HG02938 (cell line): Measurements from ENCODE around the gene ATP6V1F.

Experiments
- ATAC-seq: cut with Tn5 transposase; IDR thresholded peaks from one replicate; pipeline ENCODE4 v1.9.1; 2021; ENCODE audit warnings: mild to moderate bottlenecking, moderate library complexity; ENCODE audit not compliant: unreplicated experiment

Gene ATP6V1F

DNA sequence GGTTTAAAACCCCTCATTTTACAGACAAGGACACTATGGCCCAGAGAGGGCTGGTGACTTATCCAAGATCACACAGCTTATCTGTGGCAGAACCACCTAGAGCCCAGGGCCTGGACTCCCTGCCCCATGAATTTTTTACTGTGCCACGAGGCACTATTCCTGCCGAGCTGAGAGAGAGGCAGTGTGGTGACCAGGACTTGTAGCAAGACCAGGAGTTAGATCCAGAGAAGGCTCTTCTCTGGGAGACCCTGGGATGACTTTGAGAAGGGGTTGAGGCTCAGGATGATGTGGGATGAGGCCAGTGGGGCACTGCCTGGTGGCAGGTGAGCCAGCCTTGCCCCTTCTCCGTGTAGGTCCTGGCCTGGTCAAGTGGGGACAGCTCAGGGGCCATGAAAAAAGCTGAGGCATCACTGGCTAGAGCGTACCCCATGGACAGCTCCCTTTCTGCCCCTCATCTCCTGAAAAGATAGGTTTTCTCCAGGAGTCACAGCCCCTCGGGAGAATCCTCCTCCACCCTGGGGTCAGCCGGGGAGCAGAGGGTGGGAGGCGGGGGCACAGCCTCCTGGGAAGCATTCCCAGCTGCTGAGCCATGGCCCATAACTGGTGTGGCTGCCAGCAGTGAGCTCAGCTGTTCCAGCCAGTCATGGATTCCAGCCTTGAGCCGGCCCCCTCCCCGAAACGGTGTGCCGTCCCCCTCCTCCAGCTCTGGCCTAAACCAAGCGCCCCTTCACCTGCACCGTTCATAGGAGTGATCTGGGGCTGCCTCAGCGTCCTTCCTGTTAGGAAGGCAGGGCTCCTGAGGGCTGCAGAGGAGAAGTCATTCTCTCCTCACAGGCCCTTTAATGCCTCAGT lies 26.6 kb upstream of the ATP6V1F start:
- no peak for ATAC-seq

DNA sequence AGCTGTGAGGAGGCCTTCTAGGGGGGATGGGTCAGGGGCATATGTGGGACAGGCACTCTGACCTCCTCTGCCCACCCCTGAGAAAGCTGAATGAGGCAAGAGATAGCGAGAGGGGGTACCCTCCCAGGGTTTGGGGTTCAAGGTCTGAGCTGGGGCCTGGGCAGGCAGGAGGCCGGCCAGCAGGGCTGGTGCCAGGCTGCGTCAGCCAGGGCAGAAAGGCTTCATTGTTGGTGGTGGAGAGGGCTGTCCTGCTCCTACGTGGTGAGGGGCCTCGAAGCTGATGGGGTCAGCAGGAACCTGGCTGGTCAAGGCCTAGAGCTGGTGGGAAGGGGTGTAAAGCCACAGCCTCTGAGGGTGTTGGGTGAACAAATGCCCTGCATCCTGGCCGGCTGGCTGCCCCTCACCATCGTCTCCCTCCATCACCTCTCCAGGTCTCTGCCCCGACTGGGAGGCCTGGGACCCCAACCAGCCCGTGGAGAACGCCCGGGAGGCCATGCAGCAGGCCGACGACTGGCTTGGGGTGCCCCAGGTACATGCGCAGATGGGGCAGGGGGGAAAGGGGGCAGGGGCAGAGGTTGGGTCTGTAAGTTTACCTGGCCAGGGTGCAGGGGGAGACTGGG lies 25.8 kb upstream of the ATP6V1F start:
- ATAC-seq = no peak

- no peak for ATAC-seq
Measured at GRCh38 chr7:128837521-128837921, 25.1 kb upstream of the ATP6V1F start.

- ATAC-seq = no peak
Measured at GRCh38 chr7:128838109-128838779, 24.4 kb upstream of the ATP6V1F start.

GRCh38 chr7:128838981-128839731 lies 23.5 kb upstream of the ATP6V1F start:
- ATAC-seq = no peak

DNA sequence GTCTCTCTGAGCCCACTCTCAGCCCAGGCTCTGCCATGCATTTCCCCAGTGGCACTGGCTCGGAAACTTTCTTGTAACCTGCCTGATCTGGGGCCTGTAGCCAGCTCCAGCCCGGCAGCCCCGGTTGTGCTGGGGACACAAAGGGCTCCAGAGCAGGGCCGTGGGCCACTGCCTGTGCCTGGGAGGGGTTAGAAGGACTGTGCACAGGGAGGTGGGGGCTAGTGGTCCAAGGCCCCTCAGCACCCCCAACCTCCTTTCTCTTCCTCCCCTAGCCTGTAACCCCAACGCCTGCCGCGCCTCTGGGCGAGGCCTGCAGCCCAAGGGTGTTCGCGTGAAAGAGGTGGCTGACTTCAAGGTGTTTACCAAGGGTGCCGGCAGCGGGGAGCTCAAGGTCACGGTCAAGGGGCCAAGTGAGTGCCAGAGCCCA lies 22.9 kb upstream of the ATP6V1F start:
- no peak for ATAC-seq

- no peak for ATAC-seq
Measured at GRCh38 chr7:128840326-128841170, 22.1 kb upstream of the ATP6V1F start.

DNA sequence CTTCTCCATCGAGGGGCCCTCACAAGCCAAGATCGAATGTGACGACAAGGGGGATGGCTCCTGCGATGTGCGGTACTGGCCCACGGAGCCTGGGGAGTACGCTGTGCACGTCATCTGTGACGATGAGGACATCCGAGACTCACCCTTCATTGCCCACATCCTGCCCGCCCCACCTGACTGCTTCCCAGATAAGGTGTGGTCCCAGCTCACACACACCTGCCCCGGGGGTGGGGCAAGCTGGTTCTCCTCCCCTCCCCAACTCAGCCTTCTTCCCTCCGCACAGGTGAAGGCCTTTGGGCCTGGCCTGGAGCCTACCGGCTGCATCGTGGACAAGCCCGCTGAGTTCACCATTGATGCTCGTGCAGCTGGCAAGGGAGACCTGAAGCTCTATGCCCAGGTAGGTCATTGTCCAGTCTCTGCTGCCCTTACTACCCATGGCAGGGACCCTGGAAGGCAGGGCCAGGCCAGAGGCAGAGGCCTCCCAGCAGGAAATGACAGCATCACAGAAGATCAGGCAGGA lies 21.4 kb upstream of the ATP6V1F start:
- ATAC-seq = no peak

- no peak for ATAC-seq
Measured at GRCh38 chr7:128841921-128842673, 20.6 kb upstream of the ATP6V1F start.

DNA sequence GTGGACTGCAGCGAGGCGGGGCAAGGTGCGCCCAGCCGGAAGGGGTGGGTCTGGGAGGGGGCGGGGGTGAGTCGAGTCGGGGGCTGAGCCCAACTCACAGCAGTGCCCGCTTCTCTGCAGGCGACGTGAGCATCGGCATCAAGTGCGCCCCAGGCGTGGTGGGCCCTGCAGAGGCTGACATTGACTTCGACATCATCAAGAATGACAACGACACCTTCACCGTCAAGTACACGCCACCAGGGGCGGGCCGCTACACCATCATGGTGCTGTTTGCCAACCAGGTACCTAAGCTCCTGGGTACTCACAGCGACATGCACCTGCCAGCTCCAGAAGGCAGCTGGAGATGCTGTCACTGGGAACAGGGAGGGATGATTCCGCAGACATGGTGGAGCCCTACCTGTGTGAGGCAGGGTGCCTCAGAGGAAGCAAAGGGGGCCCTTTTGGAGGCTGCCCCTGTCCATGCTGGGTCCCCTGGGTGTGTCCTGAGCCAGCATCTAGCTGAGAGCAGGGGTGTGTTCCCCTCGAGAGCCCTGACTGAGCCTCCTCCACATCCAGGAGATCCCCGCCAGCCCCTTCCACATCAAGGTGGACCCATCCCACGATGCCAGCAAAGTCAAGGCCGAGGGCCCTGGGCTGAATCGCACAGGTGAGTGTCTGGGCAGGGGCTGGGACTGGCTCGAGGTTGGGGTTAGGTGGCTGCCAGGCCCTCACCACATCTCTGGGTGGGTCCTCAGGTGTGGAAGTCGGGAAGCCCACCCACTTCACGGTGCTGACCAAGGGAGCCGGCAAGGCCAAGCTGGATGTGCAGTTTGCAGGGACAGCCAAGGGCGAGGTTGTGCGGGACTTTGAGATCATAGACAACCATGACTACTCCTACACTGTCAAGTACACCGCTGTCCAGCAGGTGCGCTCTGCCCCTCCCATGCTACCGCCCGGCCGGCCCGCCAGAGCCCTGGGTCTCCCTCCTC lies 19.7 kb upstream of the ATP6V1F start:
- ATAC-seq = no peak

GRCh38 chr7:128843938-128844621 lies 18.6 kb upstream of the ATP6V1F start:
- ATAC-seq = no peak

- no peak for ATAC-seq
Measured at GRCh38 chr7:128844777-128845311, 17.8 kb upstream of the ATP6V1F start.

- ATAC-seq = no peak
Measured at GRCh38 chr7:128845475-128845874, 17.2 kb upstream of the ATP6V1F start.

GRCh38 chr7:128845987-128846386 lies 16.7 kb upstream of the ATP6V1F start:
- ATAC-seq = no peak

- ATAC-seq = no peak
Measured at GRCh38 chr7:128846781-128847444, 15.7 kb upstream of the ATP6V1F start.

DNA sequence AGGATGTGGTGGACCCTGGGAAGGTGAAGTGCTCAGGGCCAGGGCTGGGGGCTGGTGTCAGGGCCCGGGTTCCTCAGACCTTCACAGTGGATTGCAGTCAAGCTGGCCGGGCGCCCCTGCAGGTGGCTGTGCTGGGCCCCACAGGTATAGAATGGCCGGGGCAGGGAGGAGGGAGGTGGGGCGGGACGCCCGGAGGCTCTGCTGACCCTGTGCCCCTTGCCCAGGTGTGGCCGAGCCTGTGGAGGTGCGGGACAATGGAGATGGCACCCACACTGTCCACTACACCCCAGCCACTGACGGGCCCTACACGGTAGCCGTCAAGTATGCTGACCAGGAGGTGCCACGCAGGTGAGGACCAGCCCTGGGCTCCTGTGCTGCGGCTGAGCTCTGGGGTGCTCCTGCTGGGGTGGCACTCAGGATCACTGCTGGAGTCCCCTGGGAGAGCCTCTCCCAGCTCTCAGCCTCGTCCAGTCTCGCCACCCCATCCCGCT lies 14.9 kb upstream of the ATP6V1F start:
- no peak for ATAC-seq
